Gastrocnemius medialis (tissue), 4 donors: Measurements from ENCODE around the gene GADD45GIP1. TPM values are rescaled to one million over a fixed set of nuclear protein-coding genes. Genes with fewer than 3 reads are reported as not detected.

ENCODE experiments used
- ATAC-seq, 2 donors: fragments of 150-250 bp; one replicate each; pipeline ENCODE4 v1.9.1; 2016
- DNase-seq, 2 donors: peaks; one replicate each; pipeline ENCODE4 v3.0.0-alpha.2; 2019
- H3K27ac ChIP-seq, 4 donors: fragments of 200-600 bp; sonication (generic); 1 replicate in 1 of 4; 2 replicates in 3 of 4; pipeline ENCODE4 v1.5.1; 2016 to 2018; ENCODE audit warnings: mild to moderate bottlenecking in 2 of 4, moderate library complexity in 1 of 4
- H3K27me3 ChIP-seq, 3 donors: fragments of 200-600 bp; sonication (generic) in 2 of 3; 1 replicate in 1 of 3; 2 replicates in 2 of 3; pipeline versions ENCODE4 v1.5.1 to v1.6.0; 2016 to 2019; ENCODE audit warnings: mild to moderate bottlenecking in 1 of 3, moderate library complexity in 1 of 3
- H3K36me3 ChIP-seq, 2 donors: fragments of 200-600 bp; sonication (generic) in 1 of 2; one replicate each; pipeline ENCODE4 v1.5.1; 2017 to 2018
- H3K4me1 ChIP-seq, 2 donors: fragments of 200-600 bp; sonication (generic) in 1 of 2; one replicate each; pipeline ENCODE4 v1.5.1; 2016 to 2017; ENCODE audit warnings: mild to moderate bottlenecking in 2 of 2
- H3K4me3 ChIP-seq, 4 donors: fragments of 200-600 bp; sonication (generic) in 3 of 4; 1 replicate in 1 of 4; 2 replicates in 3 of 4; pipeline ENCODE4 v1.5.1; 2016 to 2019; ENCODE audit warnings: mild to moderate bottlenecking in 2 of 4
- H3K9me3 ChIP-seq, 3 donors: fragments of 200-600 bp; sonication (generic) in 2 of 3; 1 replicate in 1 of 3; 2 replicates in 2 of 3; pipeline ENCODE4 v1.5.1; 2016 to 2019
- POLR2A ChIP-seq, 2 donors: fragments of 450-650 bp; IDR thresholded peaks; one replicate each; pipeline ENCODE4 v1.6.1; 2017; ENCODE audit warnings: antibody characterized with exemption in 2 of 2, mild to moderate bottlenecking in 2 of 2, moderate library complexity in 2 of 2
- in situ Hi-C, 4 donors: fragments of 200-750 bp; cut with MboI; loops; one replicate each; pipeline versions ENCODE4 v1.15.0 to v1.8.0; 2017; ENCODE audit warnings: low sequenced_read_pairs in 4 of 4
- intact Hi-C: fragments of 100-400 bp; cut with DNase I; formaldehyde crosslinking; loops from one replicate; pipeline ENCODE4 v1.15.1; 2023; ENCODE audit warnings: low total_unique reads
- total RNA-seq, 4 donors: library from RNA; depleted of rRNA; stranded (reverse); fragments of >200 nt; gene quantifications; one replicate each; pipeline versions ENCODE4 v1.1.0 to v1.2.3, GENCODE V29; 2016
- TF ChIP-seq, protein P1 (sequence below), 5 experiments: fragments of 450-650 bp in 3 of 5; fragments of 200-600 bp in 2 of 5; sonication (generic) in 2 of 5; IDR thresholded peaks in 4 of 5; conservative IDR thresholded peaks in 1 of 5; 1 replicate in 4 of 5; 2 replicates in 1 of 5; pipeline ENCODE4 v1.5.1; 2016 to 2019; ENCODE audit warnings: antibody characterized with exemption in 5 of 5, mild to moderate bottlenecking in 3 of 5, moderate library complexity in 3 of 5

Gene GADD45GIP1
- total RNA-seq, 4 donors from 2014 or later, result 50.7 to 71.0 (median 61.4) TPM

DNA sequence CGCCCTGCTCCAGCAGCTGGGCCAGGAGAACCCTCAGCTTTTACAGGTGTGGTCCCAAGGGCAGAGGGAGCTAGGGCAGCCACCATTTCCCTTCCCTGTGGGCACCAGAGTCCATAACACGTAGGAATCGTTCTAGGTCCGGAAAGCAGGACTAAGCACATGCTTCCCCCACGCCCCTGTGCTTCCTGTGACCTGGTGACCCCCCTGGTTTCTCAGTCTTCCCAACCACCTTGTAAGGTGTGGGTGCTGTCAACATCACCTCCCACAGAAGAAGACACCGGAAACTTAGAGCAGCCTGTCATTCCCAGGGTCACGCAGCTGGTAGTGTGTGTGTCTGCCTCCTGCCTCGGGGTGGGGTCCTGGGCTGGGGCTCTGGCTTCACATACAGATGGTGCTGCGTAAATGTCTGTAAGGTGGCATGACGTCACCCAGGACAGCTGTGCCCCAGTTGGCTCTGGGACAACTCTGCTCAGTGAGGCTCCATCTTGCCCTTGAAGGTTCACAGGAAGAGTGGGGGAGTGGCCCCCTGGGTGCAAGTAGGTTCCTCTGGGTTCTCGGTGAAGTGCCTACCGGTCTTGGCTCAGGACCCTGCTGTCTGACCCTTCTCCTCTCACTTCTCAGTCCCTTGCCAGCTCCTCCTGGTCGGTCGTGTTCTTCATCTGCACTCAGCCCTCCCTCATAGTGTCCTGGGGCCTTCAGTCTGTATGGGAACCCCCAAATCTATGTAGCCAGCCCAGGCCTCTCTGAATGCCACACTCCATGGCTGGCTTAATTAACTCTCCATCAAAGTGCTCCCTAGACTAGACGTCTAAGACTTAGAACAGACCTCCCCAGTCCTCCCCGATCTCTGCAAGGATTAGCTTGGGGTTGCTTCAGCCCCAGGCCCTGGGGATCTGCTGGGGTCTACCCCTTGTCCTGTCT, 7.4 kb downstream of the GADD45GIP1 start:
- no peak for ATAC-seq
- peak in 1 of 2 donors; percentile 60 for DNase-seq
- Histone ChIP-seq H3K4me3 (no peak overlapping the region), H3K27ac (peak overlapping the region; percentile 57 to 99 (median 96)), H3K27me3 (no peaks in the 10 kb centered on the region), H3K36me3 (peaks cover 0 to 69% of the 10 kb centered on the region in 2 donors), H3K4me1 (peaks cover 50 to 54% of the 10 kb centered on the region in 2 donors), H3K9me3 (no peaks in the 10 kb centered on the region)
- intact Hi-C loops, result loop anchor here (10.0 kb wide), 1 partner anchor 895 kb away; no protein-coding TSS in a partner anchor
- in situ Hi-C loops, result loop anchor here in 1 of 4 donors (25.0 kb wide), 1 partner anchor 313 kb away; no protein-coding TSS in a partner anchor
- TF ChIP-seq, protein P1, sequence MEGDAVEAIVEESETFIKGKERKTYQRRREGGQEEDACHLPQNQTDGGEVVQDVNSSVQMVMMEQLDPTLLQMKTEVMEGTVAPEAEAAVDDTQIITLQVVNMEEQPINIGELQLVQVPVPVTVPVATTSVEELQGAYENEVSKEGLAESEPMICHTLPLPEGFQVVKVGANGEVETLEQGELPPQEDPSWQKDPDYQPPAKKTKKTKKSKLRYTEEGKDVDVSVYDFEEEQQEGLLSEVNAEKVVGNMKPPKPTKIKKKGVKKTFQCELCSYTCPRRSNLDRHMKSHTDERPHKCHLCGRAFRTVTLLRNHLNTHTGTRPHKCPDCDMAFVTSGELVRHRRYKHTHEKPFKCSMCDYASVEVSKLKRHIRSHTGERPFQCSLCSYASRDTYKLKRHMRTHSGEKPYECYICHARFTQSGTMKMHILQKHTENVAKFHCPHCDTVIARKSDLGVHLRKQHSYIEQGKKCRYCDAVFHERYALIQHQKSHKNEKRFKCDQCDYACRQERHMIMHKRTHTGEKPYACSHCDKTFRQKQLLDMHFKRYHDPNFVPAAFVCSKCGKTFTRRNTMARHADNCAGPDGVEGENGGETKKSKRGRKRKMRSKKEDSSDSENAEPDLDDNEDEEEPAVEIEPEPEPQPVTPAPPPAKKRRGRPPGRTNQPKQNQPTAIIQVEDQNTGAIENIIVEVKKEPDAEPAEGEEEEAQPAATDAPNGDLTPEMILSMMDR (IDR thresholded peaks at IDR 0.05 in 4 of 5, conservative IDR thresholded peaks at IDR 0.05 in 1 of 5), result no peak
- no peak for TF ChIP-seq POLR2A (IDR thresholded peaks at IDR 0.05)

DNA sequence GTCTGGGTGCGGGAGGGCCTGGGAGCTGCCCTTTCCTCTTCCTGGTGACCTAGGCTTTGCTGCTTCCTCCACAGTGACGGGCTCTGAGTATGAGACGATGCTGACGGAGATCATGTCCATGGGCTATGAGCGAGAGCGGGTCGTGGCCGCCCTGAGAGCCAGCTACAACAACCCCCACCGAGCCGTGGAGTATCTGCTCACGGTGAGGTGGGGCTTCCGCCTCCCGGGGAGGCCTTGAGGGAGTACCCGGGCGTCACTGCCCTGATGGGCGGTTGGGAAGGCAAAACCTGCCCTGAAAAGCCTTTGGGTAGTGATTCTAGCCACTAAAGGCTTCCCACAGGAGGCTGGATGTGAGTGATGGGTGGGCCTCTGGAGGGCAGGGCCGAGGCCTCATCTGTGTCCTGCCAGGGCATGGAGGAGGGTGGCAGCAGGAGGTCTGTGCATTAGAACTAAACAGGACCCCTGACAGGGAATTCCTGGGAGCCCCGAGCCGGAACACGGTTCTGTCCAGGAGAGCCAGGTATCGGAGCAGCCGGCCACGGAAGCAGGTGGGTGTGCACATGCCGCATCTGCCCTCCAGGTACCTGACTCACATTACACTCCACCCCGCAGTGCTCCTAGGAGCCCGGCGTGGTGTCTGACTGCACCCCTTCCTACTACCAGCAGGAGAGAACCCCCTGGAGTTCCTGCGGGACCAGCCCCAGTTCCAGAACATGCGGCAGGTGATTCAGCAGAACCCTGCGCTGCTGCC, 8.2 kb downstream of the GADD45GIP1 start:
- no peak overlapping the region for H3K4me3 ChIP-seq
- intact Hi-C loops (loop anchor here (10.0 kb wide), 1 partner anchor 896 kb away; no protein-coding TSS in a partner anchor), in situ Hi-C loops (no loop called here)
- H3K36me3 ChIP-seq, result peaks cover 0 to 71% of the 10 kb centered on the region in 2 donors
- no peaks in the 10 kb centered on the region for H3K9me3 ChIP-seq
- H3K27ac ChIP-seq, result peak overlapping the region; percentile 57 to 99 (median 96)
- ATAC-seq, result no peak
- H3K4me1 ChIP-seq, result peaks cover 43 to 47% of the 10 kb centered on the region in 2 donors
- TF ChIP-seq POLR2A (IDR thresholded peaks at IDR 0.05), result no peak
- TF ChIP-seq, protein P1 (IDR thresholded peaks at IDR 0.05 in 4 of 5, conservative IDR thresholded peaks at IDR 0.05 in 1 of 5), result no peak
- H3K27me3 ChIP-seq, result no peaks in the 10 kb centered on the region
- no peak for DNase-seq

DNA sequence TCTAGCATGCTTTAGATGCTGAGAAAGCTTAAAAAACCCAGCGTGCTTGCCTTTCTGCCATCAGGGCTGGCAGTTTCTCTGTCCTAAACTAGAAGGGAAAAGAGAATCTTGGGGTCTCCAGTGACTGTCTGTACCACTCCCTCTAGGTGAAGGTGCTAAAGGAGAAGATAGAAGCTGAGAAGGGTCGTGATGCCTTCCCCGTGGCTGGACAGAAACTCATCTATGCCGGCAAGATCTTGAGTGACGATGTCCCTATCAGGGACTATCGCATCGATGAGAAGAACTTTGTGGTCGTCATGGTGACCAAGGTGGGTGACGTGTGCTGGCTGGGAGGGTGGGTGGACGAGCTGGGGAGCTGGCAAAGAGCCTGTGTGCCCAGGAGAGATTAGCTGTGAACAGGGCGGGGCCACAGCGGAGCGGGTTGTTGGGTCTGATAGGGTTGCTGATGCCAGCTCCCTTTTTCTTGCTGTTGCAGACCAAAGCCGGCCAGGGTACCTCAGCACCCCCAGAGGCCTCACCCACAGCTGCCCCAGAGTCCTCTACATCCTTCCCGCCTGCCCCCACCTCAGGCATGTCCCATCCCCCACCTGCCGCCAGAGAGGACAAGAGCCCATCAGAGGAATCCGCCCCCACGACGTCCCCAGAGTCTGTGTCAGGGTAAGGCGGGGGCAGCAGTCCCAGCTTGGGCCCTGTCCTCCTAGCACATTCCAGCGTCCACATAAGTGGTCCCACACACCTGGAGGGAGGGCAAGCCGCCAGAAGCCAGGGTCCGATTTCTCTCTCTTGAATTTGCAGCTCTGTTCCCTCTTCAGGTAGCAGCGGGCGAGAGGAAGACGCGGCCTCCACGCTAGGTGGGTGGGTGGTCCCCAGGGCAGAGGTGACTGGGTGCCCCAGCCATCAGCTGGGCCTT, 9.1 kb downstream of the GADD45GIP1 start:
- Histone ChIP-seq H3K27ac (peak overlapping the region; percentile 96 to 99 (median 98)), H3K4me1 (peaks cover 38 to 39% of the 10 kb centered on the region in 2 donors), H3K27me3 (no peaks in the 10 kb centered on the region), H3K4me3 (peak overlapping the region in 1 of 4 donors; percentile 65), H3K9me3 (no peaks in the 10 kb centered on the region), H3K36me3 (peaks cover 0 to 69% of the 10 kb centered on the region in 2 donors)
- no peak for ATAC-seq
- TF ChIP-seq, protein P1 (IDR thresholded peaks at IDR 0.05 in 4 of 5, conservative IDR thresholded peaks at IDR 0.05 in 1 of 5), result no peak
- TF ChIP-seq POLR2A (IDR thresholded peaks at IDR 0.05), result no peak
- intact Hi-C loops, result loop anchor here (10.0 kb wide), 1 partner anchor 897 kb away; no protein-coding TSS in a partner anchor
- no peak for DNase-seq
- in situ Hi-C loops, result no loop called here
